HCT116 (cell line): ENCODE data around the gene PIAS2. TPM values are rescaled to one million over a fixed set of nuclear protein-coding genes. Genes with fewer than 3 reads are reported as not detected.

Experiments
- ATAC-seq: fragments of 200-7000 bp; cut with Tn5 transposase; 2 replicates; pipeline ENCODE4 v1.9.1; 2020; ENCODE audit warnings: mild to moderate bottlenecking, moderate library complexity
- BruUV-seq: library from RNA; stranded (reverse); fragments of 400-500 nt; replicated peaks from 2 replicates; lab custom pipeline; 2021; lab: Mats Ljungman, UMichigan
- CTCF ChIA-PET: fragments of 300-600 bp; sonication (Branson Sonifier 250); formaldehyde crosslinking; loops from one replicate; lab custom pipeline; 2021; ENCODE audit warnings: antibody characterized with exemption; lab: Charles Lee
- POLR2A ChIA-PET: fragments of 300-600, 350-600 bp; sonication (Branson Sonifier 250); formaldehyde crosslinking; loops from one replicate; lab custom pipeline; 2021; ENCODE audit warnings: antibody characterized with exemption; lab: Charles Lee
- RAD21 ChIA-PET, 2 experiments: fragments of 300-600 bp; sonication (Branson Sonifier 250); formaldehyde crosslinking; loops; one replicate each; lab custom pipeline; 2023; ENCODE audit warnings: low total read pairs in 2 of 2; ENCODE audit not compliant: uncharacterized antibody in 2 of 2, unreplicated experiment in 2 of 2, low non-redundant PET in 1 of 2; lab: Charles Lee
- DNase-seq: peaks from one replicate; pipeline ENCODE4 v3.0.0-alpha.2; 2010; ENCODE audit warnings: low read depth, low spot score
- H2AFZ ChIP-seq: fragments of 200-600 bp; shearing (Covaris generic), sonication (generic); 2 replicates; pipeline ENCODE4 v1.6.1; 2017; ENCODE audit warnings: low read depth, mixed run types, mixed read lengths, antibody characterized with exemption, low read length; ENCODE audit not compliant: poor library complexity, severe bottlenecking
- H3K27ac ChIP-seq: 2 replicates; pipeline ENCODE4 v1.5.1; 2012; ENCODE audit warnings: low read depth, low read length
- H3K27me3 ChIP-seq: fragments of 200-600 bp; sonication (generic); 2 replicates; pipeline ENCODE4 v1.6.1; 2016; ENCODE audit warnings: mixed run types, low read length, mixed read lengths; ENCODE audit not compliant: insufficient read depth
- H3K36me3 ChIP-seq, 2 experiments: fragments of 200-500 bp in 1 of 2; fragments of 200-600 bp in 1 of 2; sonication (Bioruptor generic) in 1 of 2; sonication (generic) in 1 of 2; 2 replicates each; pipeline versions ENCODE4 v1.5.1 to v1.6.1; 2014 to 2016; ENCODE audit warnings: low read length in 2 of 2, inconsistent platforms in 1 of 2, mixed read lengths in 1 of 2, mixed run types in 1 of 2; ENCODE audit not compliant: insufficient read depth in 2 of 2, control insufficient read depth in 1 of 2
- H3K4me1 ChIP-seq, 2 experiments: fragments of 200-600 bp in 1 of 2; sonication (generic) in 1 of 2; 2 replicates each; pipeline versions ENCODE4 v1.5.1 to v1.6.1; 2012 to 2017; ENCODE audit warnings: low read length in 2 of 2, inconsistent platforms in 1 of 2, mild to moderate bottlenecking in 1 of 2, mixed read lengths in 1 of 2, mixed run types in 1 of 2, moderate library complexity in 1 of 2; ENCODE audit not compliant: insufficient read depth in 2 of 2, control insufficient read depth in 1 of 2
- H3K4me2 ChIP-seq: fragments of 200-600 bp; sonication (generic); 2 replicates; pipeline ENCODE4 v1.6.1; 2017; ENCODE audit warnings: mixed run types, low read length, mixed read lengths
- H3K4me3 ChIP-seq, 2 experiments: fragments of 200-600 bp in 1 of 2; sonication (generic) in 1 of 2; replicated peaks in 1 of 2; 2 replicates each; pipeline ENCODE4 v1.5.1; 2011 to 2016; ENCODE audit warnings: low read length in 2 of 2, control low read depth in 1 of 2, low read depth in 1 of 2, mild to moderate bottlenecking in 1 of 2, mixed read lengths in 1 of 2, mixed run types in 1 of 2
- H3K79me2 ChIP-seq: fragments of 200-600 bp; sonication (generic); 2 replicates; pipeline ENCODE4 v1.6.1; 2017; ENCODE audit warnings: mild to moderate bottlenecking, mixed run types, low read length, moderate library complexity, mixed read lengths; ENCODE audit not compliant: insufficient read depth
- H3K9ac ChIP-seq: fragments of 200-600 bp; sonication (generic); 2 replicates; pipeline ENCODE4 v1.6.1; 2016; ENCODE audit warnings: low read length, mixed read lengths
- H3K9me2 ChIP-seq: fragments of 200-600 bp; sonication (generic), shearing (Covaris generic); 2 replicates; pipeline ENCODE4 v1.6.1; 2017; ENCODE audit warnings: mixed run types, mild to moderate bottlenecking, moderate library complexity; ENCODE audit not compliant: insufficient read depth
- H3K9me3 ChIP-seq, 2 experiments: fragments of 200-500 bp in 1 of 2; fragments of 200-600 bp in 1 of 2; sonication (Bioruptor generic) in 1 of 2; sonication (generic) in 1 of 2; 2 replicates each; pipeline ENCODE4 v1.6.1; 2014 to 2017; ENCODE audit warnings: low read length in 2 of 2, mixed read lengths in 2 of 2, inconsistent platforms in 1 of 2, low read depth in 1 of 2, mild to moderate bottlenecking in 1 of 2, mixed run types in 1 of 2, moderate library complexity in 1 of 2; ENCODE audit not compliant: control insufficient read depth in 1 of 2, insufficient read depth in 1 of 2
- H4K20me1 ChIP-seq: fragments of 200-600 bp; sonication (generic), shearing (Covaris generic); 2 replicates; pipeline ENCODE4 v1.6.1; 2017; ENCODE audit warnings: mixed run types, mild to moderate bottlenecking, moderate library complexity; ENCODE audit not compliant: insufficient read depth
- ATF3 ChIP-seq: IDR thresholded peaks from 2 replicates; pipeline ENCODE4 v1.6.1; 2012
- CBX3 ChIP-seq: IDR thresholded peaks from 2 replicates; pipeline ENCODE4 v1.6.1; 2012; ENCODE audit warnings: low read depth
- CEBPB ChIP-seq: IDR thresholded peaks from 2 replicates; pipeline ENCODE4 v1.6.1; 2012; ENCODE audit warnings: low read depth
- ELF1 ChIP-seq: IDR thresholded peaks from 2 replicates; pipeline ENCODE4 v1.6.1; 2012; ENCODE audit warnings: low read depth, borderline replicate concordance
- EZH2 ChIP-seq: fragments of 200-600 bp; sonication (generic); IDR thresholded peaks from 2 replicates; pipeline ENCODE4 v1.6.1; 2017; ENCODE audit warnings: antibody characterized with exemption, mixed run types
- EZH2phosphoT487 ChIP-seq: fragments of 200-600 bp; IDR thresholded peaks from 2 replicates; pipeline ENCODE4 v1.6.1; 2018; ENCODE audit warnings: antibody characterized with exemption, borderline replicate concordance
- JUND ChIP-seq: IDR thresholded peaks from 2 replicates; pipeline ENCODE4 v1.6.1; 2012
- MAX ChIP-seq: IDR thresholded peaks from 2 replicates; pipeline ENCODE4 v1.6.1; 2012
- POLR2A ChIP-seq: IDR thresholded peaks from 2 replicates; pipeline ENCODE4 v1.7.0; 2011; ENCODE audit warnings: borderline replicate concordance; ENCODE audit not compliant: insufficient read depth, insufficient read length; ENCODE audit errors: extremely low read depth
- POLR2AphosphoS5 ChIP-seq: IDR thresholded peaks from 2 replicates; pipeline ENCODE4 v1.6.1; 2011; ENCODE audit warnings: mild to moderate bottlenecking, low read depth, low read length, moderate library complexity
- RAD21 ChIP-seq: IDR thresholded peaks from 2 replicates; pipeline ENCODE4 v1.6.1; 2012; ENCODE audit warnings: low read depth, mild to moderate bottlenecking
- REST ChIP-seq: IDR thresholded peaks from 2 replicates; pipeline ENCODE4 v1.6.1; 2012; ENCODE audit warnings: low read depth
- SP1 ChIP-seq: IDR thresholded peaks from 2 replicates; pipeline ENCODE4 v1.6.1; 2012; ENCODE audit warnings: low read depth
- SRF ChIP-seq: IDR thresholded peaks from 2 replicates; pipeline ENCODE4 v1.6.1; 2012; ENCODE audit warnings: low read depth
- YY1 ChIP-seq: IDR thresholded peaks from 2 replicates; pipeline ENCODE4 v1.6.1; 2011; ENCODE audit warnings: low read length, low read depth, moderate library complexity, mild to moderate bottlenecking; ENCODE audit not compliant: insufficient replicate concordance; ENCODE audit errors: extremely low read depth
- ZBTB33 ChIP-seq: IDR thresholded peaks from 2 replicates; pipeline ENCODE4 v1.6.1; 2011; ENCODE audit warnings: mild to moderate bottlenecking, low read length, moderate library complexity; ENCODE audit not compliant: insufficient replicate concordance; ENCODE audit errors: extremely low read depth
- ZFX ChIP-seq: fragments of 450-650 bp; IDR thresholded peaks from 2 replicates; pipeline ENCODE4 v1.6.1; 2017
- intact Hi-C: fragments of 100-400 bp; cut with micrococcal nuclease; formaldehyde crosslinking; loops from 2 replicates; pipeline ENCODE4 v1.10.0; 2022
- total RNA-seq: library from RNA; stranded (reverse); gene quantifications from one replicate; pipeline ENCODE4 v1.2.1, GENCODE V29; 2021; ENCODE audit not compliant: unreplicated experiment

The PIAS2 gene
- total RNA-seq, 1 experiment from 2014 or later, result 31.7 TPM

- H3K4me2 ChIP-seq, result no peak overlapping the region
- intact Hi-C loops, result no loop called here
- no TSS peak for BruUV-seq
- RAD21 ChIA-PET, result no interaction called here
- CTCF ChIA-PET, result no interaction called here
- TF ChIP-seq JUND (no peak), RAD21 (0 out of 2 replicates have a peak, but pooled peaks have one; percentile 4)
- H3K9ac ChIP-seq, result no peak overlapping the region
- no peak overlapping the region for H3K4me3 ChIP-seq
- no peaks in the 10 kb centered on the region for H3K9me2 ChIP-seq
- H3K4me1 ChIP-seq, result no peaks in the 10 kb centered on the region
- H3K27ac ChIP-seq, result no peak overlapping the region
- H3K79me2 ChIP-seq, result no peaks in the 10 kb centered on the region
- POLR2A ChIA-PET, result no interaction called here
- H3K9me3 ChIP-seq, result no peaks in the 10 kb centered on the region
- H3K36me3 ChIP-seq, result no peaks in the 10 kb centered on the region
- ATAC-seq (peak; percentile 42; the same call in 1 of the 2 replicates), DNase-seq (no peak)
- H4K20me1 ChIP-seq, result no peaks in the 10 kb centered on the region
- no peaks in the 10 kb centered on the region for H3K27me3 ChIP-seq
- no peak overlapping the region for H2AFZ ChIP-seq
These were observed 144.9 kb downstream of the PIAS2 start for GRCh38 chr18:46772357-46772756.

- Histone ChIP-seq H3K27me3 (no peaks in the 10 kb centered on the region), H3K9me3 (no peaks in the 10 kb centered on the region), H2AFZ (no peak overlapping the region), H3K9ac (no peak overlapping the region), H3K9me2 (no peaks in the 10 kb centered on the region), H3K27ac (no peak overlapping the region), H3K4me1 (no peaks in the 10 kb centered on the region), H3K4me2 (no peak overlapping the region), H3K4me3 (no peak overlapping the region), H3K79me2 (no peaks in the 10 kb centered on the region), H3K36me3 (no peaks in the 10 kb centered on the region), H4K20me1 (no peaks in the 10 kb centered on the region)
- BruUV-seq, result no TSS peak
- ChIA-PET POLR2A (no interaction called here), RAD21 (no interaction called here), CTCF (no interaction called here)
- ATAC-seq (no peak), DNase-seq (no peak)
- intact Hi-C loops, result no loop called here
- no peak for TF ChIP-seq CBX3
- no peak for TF ChIP-seq JUND
- TF ChIP-seq SP1, result no peak
- no peak for TF ChIP-seq ZBTB33
- TF ChIP-seq EZH2, result no peak
- no peak for TF ChIP-seq MAX
- no peak for TF ChIP-seq ELF1
- no peak for TF ChIP-seq SRF
- TF ChIP-seq EZH2phosphoT487, result no peak
- no peak for TF ChIP-seq REST
- TF ChIP-seq POLR2A, result no peak
- no peak for TF ChIP-seq YY1
- no peak for TF ChIP-seq RAD21
- no peak for TF ChIP-seq ZFX
- no peak for TF ChIP-seq ATF3
- TF ChIP-seq CEBPB, result no peak
- TF ChIP-seq POLR2AphosphoS5, result no peak
These were observed 146.2 kb downstream of the PIAS2 start for GRCh38 chr18:46771141-46771540.
